Stimulated activated CD8-positive, alpha-beta memory T cell treated with anti-CD3 and anti-CD28 coated beads, Interleukin-15, amount 100 ng/mL, for 1 hour (primary cell): ENCODE data around the gene CD276.
A peak's percentile ranks its signal among the peaks of the same experiment; 100 is the strongest.
"Not testable (repeated sequence)": the region's sequence is repeated elsewhere in the genome, so short reads cannot be mapped to it uniquely, and the experiment has no call there.

ENCODE experiments used
- DNase-seq: peaks from one replicate; pipeline ENCODE4 v3.0.0-alpha.2; 2020; ENCODE audit warnings: low read depth

The CD276 gene

DNA sequence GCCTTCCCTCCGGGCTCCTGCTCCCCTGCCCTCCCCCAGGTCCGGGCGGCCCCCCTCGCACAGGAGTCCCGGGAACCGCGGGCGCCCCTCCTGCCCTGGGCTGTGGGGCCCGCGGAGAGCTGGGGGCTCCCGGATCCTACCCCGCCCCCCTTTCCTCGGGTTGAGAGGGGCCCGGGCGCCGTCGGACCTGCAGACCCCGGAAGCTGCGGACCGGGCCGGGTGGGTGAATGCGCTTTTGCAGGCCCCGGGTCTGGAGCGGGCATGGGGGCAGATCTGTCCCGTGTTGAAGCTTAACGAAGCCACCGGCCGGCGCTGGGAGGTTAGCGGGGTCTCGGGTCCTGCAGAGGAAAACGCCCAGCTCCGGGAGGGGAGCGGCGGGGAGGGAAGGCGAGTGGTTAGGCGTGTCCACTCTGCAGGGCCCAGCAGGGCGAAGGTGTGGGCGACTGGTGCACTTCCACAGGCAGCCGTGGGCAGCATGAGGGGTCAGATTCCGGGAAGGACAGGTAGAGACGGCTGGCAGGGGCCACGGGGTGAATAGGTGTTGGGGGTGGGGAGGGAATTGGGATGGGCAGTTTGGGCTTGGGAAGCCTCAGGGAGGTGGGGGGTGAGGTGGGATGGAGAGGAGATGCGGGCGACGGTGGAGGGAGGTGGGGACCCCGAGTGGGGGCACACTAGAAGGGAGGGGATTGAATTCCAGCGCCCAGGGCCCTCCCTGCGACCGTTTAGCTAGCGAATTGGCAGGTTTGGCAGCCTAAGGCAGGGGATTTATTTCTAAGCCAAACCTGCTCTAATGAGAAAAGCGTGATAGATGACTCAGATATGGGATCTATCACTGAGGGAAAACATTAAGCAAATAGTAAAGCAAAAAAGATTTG is 635 bp downstream of the CD276 start:
- DNase-seq, result no peak

DNA sequence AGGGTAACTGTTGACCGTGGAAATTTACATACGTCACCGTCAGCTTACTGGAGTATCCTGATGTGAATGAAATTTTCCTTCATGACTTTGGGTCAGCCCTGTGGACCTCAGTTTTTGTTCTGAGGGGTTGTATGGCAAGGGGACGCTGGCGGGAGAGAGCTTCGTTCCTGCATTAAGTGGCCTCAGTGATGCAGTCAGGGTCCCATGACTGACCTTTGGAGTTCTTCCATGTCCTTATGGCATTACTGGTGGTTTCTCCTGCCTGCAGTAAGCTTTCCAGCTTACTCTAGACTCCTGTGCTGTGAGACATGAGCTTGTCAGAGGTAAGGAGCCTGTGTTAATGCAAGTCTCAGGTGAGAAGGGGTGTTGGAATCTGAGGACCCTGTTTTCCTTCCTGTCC is 1.8 kb downstream of the CD276 start:
- no peak for DNase-seq

GRCh38 chr15:73686781-73687256 is 2.6 kb downstream of the CD276 start:
- no peak for DNase-seq

DNA sequence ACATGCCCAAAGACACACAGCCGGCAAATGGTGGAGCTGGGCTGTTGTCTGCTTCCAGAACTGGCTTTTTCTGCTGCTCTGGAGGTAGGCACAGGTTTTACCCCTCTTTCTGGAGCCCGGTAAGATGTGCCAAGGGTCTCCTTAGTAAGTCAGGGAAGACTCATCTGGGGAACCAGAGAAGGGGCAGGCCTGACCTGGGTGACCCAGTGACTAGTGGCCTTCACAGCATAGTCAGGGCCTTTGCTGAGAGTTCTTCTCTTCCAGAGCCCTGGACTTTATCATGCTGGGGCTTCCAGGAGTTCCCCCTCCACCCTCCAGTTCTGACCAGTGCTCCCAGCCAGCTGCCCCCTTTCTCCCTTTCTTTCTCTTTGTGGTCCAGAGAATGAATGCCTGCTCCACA is 3.2 kb downstream of the CD276 start:
- DNase-seq, result no peak

- DNase-seq, result no peak
Observed at GRCh38 chr15:73688455-73688854, 4.3 kb downstream of the CD276 start.

DNA sequence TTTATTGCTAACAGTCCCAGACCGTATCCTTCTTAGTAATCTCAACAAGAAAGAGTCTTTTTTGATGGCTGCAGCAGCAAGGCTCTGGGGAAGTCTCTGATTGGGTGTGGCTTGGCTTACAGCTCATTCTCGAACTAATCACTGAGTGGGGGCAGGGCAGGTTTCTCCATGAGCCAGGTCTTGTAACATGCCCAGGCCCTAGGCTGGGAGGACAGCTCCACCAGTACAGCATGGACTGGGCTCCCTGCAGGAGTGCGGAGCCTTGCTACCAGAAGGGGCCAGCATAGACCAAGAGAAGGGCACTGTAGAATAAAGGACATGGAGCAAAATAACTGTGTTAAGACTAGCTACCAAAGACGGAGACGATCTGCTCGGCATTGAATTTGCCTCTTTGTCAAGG is 7.2 kb downstream of the CD276 start:
- DNase-seq, result no peak

GRCh38 chr15:73694419-73694818 is 10.2 kb downstream of the CD276 start:
- DNase-seq, result no peak

DNA sequence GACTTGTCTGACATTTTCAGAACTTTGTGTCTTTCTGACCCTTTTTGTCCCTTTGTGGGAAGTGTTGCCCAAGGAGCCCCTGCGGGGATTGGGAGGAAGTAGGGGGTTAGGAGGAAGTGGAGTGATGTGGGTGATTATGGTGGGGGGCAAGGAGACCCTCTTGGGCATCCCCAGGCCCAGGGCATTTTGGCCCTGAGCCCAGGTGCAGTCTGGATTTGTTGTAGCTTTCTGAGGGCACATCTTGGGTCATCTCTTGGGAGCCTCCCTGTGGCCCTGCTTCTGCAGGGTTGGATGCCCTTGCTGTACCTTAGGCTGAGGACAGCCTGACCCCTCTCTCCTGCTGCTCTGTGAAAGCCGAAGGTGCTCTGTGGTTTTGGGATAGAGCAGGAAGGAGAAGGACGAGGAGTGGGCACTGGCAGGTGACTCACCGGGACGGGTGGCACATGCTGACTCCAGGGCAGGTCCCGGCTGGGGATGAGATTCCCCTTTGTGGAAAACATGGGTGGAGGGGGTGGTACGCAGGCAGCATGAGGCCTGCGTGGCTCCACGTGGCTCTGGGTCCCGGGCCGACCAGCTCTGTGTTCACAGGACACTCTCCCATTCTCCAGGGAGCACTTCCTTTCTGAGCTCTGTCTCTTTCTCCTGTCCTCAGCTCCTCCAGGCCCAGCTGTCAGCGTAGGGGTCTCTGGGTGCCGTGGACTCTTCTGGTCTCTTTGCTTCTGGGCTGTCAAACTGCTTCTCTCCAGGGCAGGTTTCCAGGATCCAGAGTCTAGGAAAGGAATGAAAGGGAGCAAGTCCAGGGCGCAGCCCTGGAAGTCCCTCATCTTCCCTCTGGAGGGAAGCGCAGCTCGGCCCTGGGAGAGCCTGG is 11.8 kb downstream of the CD276 start:
- DNase-seq, result no peak

- DNase-seq, result no peak
Observed at GRCh38 chr15:73696641-73697001, 12.4 kb downstream of the CD276 start.

DNA sequence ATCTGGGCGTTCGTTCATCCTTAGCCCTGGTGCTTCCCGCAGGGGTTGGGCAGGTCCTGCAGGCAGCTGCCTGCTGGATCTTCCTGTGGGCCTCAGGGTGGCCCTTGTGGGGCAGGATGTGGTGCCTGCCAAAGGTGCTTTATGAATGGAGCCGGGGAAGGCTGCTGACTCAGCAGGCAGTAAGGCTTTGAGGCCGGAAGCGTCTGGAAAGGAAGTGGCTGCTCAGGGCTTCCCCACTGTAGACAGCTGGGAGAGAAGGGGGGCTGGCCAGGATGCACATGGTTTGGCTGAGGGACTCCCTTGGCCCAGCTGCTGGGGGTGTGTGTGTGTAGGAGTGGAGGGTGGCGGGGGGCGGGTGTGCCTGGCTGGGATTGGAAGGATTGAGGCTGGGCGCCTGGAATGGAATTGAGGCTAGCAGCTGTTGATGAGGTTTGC is 12.9 kb downstream of the CD276 start:
- peak; percentile 22 for DNase-seq

- DNase-seq, result no peak
Observed at GRCh38 chr15:73699249-73700040, 15.3 kb downstream of the CD276 start.

GRCh38 chr15:73700041-73700842 is 16.1 kb downstream of the CD276 start:
- peak; percentile 54 for DNase-seq

GRCh38 chr15:73702311-73703239 is 18.4 kb downstream of the CD276 start:
- DNase-seq, result not testable (repeated sequence)

- DNase-seq, result not testable (repeated sequence)
Observed at GRCh38 chr15:73703601-73704000, 19.4 kb downstream of the CD276 start.

- not testable (repeated sequence) for DNase-seq
Observed at GRCh38 chr15:73704142-73704868, 20.1 kb downstream of the CD276 start.

DNA sequence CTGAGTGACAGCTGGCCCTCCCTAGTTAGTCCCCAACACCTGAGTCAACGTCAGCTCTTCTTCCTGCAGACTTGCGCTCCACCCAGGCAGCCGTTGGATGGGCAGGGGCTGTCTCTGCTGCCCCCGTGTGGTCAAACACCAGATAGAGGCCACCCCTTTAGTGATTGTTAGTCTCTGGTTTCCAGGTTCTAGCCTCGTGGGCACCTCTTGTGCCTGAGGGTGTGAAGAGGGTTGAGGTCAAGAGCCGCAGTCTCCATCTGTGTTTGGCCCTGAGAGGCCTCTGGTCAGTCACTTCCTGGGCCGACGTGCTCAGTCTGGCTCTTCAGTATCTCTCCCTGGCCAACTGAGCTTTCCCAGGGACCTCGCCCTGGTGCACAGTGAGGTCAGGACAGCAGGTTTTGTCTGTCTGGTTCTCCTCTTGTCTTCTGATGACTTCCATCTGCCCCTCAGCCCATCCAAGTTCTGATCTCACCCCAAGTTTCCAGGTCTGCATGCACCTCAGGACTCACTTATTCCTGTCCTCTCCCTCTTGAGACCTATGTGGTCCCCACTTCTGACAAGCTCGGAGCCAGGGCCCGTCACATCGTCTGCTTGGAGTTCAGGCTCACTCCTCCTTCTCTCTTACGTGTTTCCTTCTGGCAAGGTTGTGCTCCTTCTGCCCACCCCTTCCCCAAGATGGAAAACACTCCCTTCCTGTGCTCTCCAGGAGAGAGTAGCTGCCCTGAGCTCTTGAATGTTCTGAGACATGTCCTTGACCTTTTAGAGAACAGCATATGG is 20.9 kb downstream of the CD276 start:
- peak; percentile 26 for DNase-seq

DNA sequence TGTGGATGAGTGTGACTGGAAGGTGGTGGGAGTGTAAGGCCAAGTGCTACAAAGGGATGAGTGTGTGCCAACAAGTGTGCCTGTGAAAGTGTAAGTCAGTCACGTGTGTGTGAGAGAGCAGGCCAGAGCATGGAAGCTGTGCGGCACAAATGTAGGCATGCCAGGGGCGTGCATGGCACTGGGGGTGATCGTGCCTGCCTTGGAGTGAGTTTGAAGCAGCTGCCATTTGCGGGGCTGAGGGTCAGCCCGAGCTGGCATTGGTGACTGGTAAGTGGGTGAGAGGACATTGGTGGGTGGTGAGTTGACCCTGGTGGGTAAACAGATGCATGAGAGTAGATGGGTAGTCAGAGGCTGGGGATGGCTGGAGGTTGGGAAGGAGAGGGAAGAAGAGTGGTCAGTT is 24.5 kb downstream of the CD276 start:
- DNase-seq, result no peak

DNA sequence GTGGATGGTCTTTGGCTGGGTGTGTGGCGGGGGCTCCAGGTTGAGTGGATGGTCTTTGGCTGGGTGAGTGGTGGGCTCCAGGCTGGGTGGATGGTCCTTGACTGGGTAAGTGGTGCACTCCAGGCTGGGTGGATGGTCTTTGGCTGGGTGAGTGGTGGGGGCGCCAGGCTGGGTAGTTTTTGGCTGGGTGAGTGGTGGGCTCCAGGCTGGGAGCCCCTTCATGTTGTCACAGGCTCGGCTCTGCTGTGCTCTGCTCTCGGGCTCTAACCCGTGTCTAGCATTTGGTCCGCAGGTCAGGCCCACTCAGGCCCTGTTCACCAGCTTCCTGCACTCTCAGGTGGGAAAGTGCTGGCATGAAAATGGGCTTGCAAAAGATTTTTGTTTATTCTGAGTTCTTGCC is 25.1 kb downstream of the CD276 start:
- no peak for DNase-seq

DNA sequence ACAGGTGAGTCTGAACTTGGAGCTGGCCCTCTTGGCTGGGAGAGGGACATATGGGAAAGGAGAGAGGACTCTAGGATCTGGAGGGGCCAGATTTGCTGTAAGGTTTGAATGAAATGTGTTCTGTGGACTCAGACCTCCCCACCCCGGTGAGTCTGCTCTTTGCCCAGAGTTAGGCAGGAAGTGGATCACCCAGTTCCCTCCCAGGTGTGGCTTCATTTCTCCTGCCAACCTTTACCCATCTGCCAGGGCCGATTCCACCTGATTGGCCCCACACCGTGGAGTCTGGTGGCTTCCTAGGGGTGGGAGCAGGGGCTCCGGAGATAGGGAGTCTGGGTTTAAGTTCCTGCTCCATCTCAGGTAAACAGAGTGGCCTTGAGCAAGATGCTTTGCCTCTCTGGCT is 25.5 kb downstream of the CD276 start:
- DNase-seq, result no peak
